ENCODE data around the gene POLD3.
"Not testable (repeated sequence)": the region's sequence is repeated elsewhere in the genome, so short reads cannot be mapped to it uniquely, and the experiment has no call there.

Gene POLD3

DNA sequence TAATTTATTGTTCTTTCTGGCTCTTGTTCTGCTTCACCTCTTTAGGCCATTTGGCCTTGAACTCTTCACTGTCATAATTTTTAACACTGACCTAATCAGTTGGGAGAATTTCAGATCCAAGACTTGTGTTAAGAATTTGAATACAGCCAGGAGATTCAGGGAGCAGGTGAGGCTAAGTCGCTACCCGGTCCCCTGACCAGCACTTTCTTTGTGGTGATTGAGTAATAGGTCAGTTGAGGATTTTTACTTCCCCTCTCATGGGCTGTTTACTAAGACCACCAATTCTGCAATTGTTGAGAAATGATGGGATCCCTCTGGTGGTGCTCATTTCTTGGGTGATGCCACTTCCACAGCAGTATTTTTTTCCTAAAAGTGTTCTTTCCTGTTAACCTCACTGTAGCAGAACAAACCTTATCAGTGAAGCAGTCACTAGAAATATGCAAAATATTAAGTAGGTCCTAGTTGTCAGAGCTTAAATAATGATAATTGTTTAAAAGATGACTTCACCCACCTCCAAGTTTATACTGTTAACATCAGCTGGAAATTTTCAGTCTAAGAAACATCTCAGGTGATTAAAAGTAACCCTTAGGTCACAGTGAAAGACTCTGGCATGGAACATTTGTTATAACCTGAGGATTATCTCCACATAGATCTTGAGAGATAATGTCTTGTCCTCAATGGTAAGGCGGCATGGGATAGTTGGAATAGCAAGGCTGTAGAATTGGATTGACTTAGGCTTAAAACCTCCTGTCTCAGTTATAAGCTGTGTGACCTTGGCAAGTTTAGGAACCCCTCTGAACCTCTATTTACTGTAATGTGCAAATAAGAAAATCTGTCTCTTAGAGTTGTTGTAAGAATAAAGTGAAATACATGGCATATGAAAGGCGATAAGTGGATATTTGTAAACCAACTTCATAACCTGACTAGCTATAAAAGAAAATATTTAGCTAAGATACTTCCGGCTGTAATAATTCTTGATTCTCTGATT, 41.3 kb downstream of the POLD3 start:
- in situ Hi-C loops (cut with MboI; ENCODE audit: low sequenced_read_pairs), result no loop called here

DNA sequence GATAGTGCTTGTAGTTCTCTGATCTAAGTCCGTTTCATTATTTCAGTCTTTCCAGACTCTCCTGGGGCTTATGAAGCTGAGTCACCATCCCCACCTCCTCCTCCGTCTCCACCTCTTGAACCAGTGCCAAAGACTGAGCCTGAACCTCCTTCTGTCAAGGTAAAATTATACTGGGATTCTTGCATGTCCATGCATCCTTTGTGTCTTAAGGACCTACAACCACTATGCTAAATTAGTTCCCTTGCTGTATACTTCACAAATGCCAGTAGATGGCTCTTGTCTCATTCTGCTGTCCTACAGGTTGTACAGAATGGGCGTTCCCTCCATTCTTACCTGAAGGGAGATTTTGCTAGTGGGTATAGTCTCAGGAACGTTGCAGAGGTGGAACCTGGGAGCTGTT, 42.2 kb downstream of the POLD3 start:
- in situ Hi-C loops (cut with MboI; ENCODE audit: low sequenced_read_pairs), result no loop called here

DNA sequence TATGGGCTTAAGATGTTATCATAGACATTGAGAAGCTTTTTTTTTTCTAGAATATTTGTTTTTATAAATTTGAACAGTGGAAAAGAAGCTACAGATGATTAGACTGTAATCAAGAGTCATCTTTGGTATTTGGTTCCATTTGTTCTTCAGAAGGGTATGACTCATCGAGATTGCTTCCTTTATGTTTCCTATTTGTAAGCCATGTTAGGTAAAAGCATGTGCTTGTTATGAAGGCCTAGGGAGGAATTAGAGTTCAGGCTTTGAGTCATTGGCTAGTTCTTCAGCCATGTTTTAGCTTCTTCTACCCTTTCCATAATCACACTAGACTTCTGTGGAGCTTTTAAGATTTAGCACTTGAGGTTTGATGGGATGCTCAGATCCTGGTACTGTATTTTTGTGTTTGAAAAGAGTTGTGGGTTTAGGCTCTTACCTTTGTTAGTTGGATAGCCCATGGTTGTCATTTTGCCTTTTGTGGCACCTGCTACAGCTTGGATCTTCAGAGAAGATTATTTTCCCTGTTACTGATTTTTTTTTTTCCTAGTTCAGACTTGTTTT, 44.3 kb downstream of the POLD3 start:
- in situ Hi-C loops (cut with MboI; ENCODE audit: low sequenced_read_pairs), result no loop called here

DNA sequence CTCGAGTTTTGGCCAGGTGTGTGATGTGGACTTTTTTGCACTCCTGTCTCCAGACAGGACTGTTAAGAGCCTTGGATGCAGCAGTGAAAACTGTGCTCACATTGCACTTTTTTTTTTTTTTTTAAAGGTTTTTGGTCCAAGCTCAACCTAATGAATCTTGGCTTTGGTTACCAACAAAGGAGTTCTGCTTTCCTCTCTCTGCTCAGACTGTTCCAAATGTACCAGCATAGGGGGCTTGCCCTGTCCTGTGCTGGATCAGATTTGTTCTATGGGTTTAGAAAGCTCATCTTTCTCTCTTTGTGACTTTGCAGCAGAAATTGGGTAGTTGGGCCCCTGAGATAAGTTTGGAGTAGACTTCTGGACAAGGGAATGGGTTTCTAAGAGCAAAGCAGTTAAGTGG, 45.3 kb downstream of the POLD3 start:
- in situ Hi-C loops (cut with MboI; ENCODE audit: low sequenced_read_pairs), result no loop called here

DNA sequence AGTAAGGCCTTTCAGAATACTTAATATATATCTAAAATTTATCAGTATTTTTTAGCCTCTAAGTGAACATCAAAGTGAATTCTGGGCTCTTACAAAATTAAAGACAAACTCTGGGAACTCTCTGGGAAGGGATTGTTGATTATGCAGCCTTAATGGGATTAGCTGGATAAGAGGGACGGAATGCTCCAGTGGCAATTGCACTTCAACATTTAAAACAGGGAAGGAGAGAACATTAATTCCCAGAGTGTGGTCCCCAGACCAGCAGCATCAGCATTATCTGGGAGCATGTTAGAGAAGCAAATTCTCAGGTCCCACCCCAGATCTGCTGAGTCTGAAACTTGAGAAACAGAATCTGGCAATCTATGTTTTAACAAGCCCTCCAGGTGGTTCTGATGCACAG, 46.5 kb downstream of the POLD3 start:
- in situ Hi-C loops (cut with MboI; ENCODE audit: low sequenced_read_pairs), result no loop called here

DNA sequence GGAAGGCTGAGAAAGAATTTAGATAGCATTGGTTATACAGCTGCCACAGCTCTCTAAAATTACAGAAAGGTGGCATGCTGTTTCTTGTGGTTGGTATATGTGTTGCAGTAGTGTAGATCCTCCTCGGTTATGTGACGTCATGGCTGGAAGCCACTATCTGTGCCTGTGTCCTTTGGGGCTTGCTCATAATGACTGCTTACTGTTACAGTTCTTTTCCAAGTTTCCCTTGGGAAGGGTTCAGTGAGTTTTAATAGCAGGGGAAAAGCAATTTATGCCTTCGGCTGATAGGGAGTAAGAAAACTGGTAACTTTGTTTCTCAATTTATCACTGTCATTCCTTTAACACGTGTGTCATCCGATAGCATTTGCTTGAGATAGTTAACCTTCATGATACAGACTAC, 47.2 kb downstream of the POLD3 start:
- in situ Hi-C loops (cut with MboI; ENCODE audit: low sequenced_read_pairs), result no loop called here

DNA sequence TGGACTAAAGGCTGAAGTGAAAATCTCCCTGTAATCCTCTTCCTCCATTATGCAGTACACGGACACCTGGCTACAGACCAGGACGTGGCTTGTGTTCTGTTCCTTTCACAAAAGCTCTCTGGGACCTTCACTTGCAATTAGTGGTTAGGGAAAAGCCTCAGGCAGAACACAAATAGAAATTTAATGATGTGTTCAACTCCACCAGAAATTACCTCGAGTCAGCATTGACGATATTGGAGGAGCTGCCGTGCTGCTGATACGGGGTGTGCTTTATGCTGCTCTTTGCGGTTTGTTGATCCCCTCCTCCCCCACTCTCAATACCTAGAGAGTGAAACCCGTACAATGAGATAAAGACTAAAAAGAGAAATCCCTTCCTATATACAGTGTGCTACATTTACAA, 48.9 kb downstream of the POLD3 start:
- in situ Hi-C loops (cut with MboI; ENCODE audit: low sequenced_read_pairs), result no loop called here

DNA sequence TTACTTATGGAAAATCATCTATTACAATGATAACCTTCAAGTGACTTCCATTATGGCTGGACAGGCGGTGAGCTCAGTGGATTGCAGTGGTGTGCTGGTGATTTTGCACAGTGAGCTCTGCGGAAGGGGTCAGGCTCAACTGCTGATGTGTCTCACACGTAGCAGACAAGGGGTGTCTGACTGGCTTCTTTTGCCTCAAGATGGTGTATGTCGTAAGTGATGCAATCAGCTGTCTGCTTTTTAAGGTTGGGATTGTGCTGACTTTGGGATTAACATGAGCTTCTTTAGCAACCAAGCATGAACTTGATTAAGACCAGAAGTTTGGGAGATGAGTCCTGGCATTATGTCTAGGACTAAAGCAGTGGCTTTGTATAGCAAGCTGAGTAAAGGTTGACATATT, 49.5 kb downstream of the POLD3 start:
- in situ Hi-C loops (cut with MboI; ENCODE audit: low sequenced_read_pairs), result no loop called here

DNA sequence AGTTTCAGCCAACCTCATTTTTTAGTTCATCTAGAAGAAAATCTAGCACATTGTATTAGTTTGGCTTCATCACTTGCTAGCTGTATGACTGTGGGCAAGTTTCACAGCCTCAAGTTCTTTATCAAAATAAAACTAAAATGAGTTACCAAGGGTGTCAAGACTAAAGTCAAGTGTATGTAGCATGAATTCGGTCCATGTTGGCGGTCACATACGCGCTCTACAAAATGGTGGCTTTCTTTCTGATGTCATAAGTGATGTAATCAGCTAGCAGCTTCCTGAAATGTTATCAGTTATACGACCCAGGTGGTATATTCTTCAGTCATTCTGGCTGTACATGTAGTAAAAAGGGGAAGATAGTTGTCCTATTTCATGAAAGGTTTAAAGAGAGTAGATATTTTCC, 50.5 kb downstream of the POLD3 start:
- in situ Hi-C loops (cut with MboI; ENCODE audit: low sequenced_read_pairs), result no loop called here

DNA sequence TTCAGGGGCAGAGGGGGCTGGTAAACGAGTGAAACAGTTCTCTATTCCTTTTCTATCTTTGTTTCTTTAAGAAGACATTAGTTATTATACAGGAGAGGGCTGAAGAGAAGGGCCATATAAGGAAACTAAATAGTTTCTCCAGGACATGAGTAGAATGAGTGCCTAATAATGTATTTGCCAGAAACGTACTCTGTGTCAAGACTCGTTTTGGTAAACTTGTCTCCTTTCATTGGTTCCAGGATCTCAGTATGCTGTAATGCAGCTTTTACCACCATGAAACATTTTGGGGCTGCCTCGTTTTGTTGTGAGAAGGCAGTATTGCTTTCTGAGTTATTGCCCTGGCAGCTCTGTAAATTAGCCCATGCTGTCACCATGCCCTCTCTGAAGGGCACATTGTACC, 51.7 kb downstream of the POLD3 start:
- in situ Hi-C loops (cut with MboI; ENCODE audit: low sequenced_read_pairs), result no loop called here

DNA sequence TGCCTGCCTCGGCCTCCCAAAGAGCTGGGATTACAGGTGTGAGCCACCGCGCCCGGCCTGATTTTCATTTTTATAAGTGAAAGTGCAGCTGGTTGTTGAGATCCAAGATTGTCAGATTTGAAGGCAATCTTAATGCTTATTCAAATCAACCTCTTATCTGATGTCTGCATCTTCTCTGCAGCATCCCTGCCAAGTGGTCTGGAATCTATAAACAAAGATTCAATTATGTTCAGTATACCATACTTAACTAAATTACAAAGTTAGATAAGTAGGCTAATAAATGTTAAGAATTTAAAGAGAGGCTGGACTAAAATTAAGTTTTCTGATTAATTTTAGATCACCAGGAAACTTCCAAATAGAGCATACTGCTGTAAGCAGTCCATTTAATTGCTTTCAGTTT, 53.8 kb downstream of the POLD3 start:
- in situ Hi-C loops (cut with MboI; ENCODE audit: low sequenced_read_pairs), result no loop called here

DNA sequence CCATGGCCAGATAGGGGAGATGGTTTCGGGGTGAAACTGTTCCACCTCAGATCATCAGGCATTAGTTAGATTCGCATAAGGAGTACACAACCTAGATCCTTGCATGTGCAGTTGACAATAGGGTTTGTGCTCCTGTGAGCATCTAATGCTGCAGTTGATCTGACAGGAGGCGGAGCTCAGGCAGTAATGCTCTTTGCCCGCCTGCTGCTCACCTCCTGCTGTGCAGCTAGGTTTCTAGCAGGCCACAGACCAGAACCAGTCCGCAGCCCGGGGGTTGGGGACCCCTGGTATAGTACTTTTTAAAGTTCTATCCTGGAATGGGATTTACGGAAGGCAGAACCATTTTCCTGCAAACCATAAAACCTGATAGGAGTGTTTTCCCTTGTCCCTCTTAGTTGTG, 54.6 kb downstream of the POLD3 start:
- in situ Hi-C loops (cut with MboI; ENCODE audit: low sequenced_read_pairs), result no loop called here

DNA sequence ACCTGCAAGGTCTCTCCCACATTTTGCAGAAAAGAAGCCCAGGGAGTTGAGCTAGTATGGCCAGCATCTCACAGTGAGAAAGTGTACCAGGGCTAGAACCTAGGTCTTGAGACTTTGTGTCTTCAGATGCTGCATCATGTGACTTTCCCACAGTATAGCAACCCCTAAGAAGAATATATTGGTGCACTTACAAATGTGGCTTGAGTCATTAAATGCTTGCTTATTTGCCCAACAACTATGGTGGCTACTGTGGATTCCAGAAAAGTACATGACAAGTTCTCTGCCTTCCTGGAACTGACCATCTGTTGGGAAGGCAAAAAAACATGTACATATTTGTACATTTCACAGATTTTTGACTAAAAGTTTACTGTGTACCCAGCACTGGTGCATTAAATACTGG, 55.0 kb downstream of the POLD3 start:
- in situ Hi-C loops (cut with MboI; ENCODE audit: low sequenced_read_pairs), result no loop called here

DNA sequence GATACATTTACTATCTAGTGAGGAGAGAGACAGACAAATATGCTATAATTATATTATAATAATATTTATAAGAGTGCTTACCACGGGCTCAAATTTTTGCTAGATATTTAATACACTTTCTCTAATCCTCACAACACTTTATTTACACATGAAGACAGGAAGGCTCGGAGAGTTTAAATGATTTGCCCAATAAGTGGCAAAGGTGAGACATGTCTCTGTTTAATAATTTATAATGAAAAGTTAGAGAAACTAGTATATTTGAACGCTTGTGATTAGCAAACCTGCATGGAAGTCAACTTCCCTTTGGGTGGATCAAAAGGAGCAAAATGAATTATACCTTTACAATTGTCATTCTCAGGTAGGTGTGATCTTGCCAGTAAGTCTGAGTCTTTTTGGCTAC, 55.4 kb downstream of the POLD3 start:
- in situ Hi-C loops (cut with MboI; ENCODE audit: low sequenced_read_pairs), result no loop called here

DNA sequence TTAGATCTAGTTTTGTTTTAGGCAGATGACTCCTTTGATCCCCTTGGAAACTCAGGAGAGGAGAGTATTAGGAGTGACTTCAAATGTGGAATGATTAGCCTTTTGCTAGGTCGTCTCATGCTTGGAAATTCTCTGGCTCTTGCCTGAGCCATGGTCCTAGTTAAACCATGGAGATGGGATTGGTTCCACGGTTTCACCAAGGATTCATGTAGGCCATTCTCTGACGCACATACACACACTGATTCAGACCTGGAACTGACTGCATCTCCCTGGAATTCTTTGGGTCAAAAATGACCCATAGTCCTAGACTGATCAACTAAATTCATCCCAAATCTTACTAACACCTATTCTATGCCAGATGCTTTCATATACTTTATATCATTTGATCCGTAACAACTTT, 56.5 kb downstream of the POLD3 start:
- in situ Hi-C loops (cut with MboI; ENCODE audit: low sequenced_read_pairs), result no loop called here

DNA sequence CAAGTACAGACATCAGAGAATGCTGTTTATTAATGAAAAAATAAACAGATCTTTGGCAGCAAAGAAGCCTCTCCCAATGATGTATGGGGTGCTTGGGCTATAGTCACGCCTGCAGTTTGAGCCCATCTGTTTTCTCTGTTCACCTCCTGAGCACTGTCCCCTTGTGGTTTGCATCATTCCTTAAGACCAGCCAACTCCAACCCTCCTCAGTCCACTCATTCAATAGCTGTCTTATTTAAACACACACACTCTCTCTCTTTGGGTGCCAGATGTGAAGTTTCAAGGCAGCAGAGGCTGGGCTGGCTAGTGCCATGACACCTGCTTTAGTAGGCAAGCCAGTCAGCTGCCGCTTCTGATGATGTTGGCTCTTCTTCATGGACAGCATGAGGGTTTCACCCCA, 58.1 kb downstream of the POLD3 start:
- in situ Hi-C loops (cut with MboI; ENCODE audit: low sequenced_read_pairs), result no loop called here

DNA sequence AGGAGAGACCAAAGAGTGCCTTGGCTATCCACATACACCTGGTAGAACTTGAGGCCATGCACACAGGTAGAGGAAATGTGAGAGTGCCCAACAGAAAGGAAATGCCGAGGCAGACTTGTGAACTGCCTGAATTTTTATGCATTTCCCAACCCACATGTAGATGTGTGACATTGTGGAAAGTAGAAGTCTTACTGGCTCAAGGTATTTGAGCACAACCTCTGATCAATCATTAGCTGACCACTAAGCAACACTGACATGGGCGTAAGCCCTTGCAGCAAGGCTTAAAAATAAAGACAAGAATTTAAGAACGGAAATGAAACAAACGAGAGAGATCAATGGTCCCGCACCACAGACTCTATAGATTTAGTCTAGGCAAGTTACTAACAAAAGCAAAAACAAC, 62.6 kb downstream of the POLD3 start:
- in situ Hi-C loops (cut with MboI; ENCODE audit: low sequenced_read_pairs), result no loop called here

DNA sequence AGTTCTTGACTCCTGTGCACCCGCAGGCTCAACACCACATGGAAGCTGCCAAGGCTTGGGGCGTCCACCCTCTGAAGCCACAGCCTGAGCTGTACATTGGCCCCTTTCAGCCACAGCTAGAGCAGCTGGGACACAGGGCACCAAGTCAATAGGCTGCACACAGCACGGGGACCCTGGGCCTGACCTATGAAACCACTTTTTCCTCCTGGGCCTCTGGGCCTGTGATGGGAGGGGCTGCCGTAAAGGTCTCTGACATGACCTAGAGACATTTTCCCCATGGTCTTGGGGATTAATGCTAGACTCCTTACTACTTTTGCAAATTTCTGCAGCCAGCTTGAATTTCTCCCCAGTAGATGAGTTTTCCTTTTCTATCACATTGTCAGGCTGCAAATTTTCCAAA, 66.7 kb downstream of the POLD3 start:
- in situ Hi-C loops (cut with MboI; ENCODE audit: low sequenced_read_pairs), result not testable (repeated sequence)

DNA sequence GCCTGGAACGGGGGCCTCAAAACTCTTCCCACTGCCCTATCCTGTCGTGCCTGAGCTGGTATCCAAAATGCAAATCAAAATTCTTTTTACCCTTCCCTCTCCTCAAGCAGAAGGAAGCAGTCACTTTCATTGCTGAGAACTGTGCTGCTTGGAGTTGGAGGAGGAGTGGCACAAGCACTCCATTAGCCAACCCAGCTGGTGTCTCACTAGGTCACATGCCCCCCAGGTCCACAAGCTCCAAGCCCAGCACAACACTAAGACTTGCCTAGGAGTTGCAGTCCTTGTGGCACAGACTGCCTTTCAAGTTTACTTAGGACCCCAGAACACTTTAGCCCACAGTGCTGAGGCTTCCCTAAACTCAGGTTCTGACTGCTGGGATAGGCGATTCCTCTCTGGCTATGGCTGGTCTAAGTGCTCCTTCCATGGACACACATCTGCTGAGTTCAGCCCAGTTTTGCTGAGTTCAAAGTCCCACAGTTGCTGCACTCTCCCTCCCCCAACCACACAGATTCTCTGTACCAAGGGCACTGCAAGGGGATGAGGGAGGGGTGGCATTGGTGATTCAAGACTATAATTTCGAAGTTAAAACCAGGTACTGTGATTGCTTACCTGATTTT, 70.2 kb downstream of the POLD3 start:
- in situ Hi-C loops (cut with MboI; ENCODE audit: low sequenced_read_pairs), result no loop called here

DNA sequence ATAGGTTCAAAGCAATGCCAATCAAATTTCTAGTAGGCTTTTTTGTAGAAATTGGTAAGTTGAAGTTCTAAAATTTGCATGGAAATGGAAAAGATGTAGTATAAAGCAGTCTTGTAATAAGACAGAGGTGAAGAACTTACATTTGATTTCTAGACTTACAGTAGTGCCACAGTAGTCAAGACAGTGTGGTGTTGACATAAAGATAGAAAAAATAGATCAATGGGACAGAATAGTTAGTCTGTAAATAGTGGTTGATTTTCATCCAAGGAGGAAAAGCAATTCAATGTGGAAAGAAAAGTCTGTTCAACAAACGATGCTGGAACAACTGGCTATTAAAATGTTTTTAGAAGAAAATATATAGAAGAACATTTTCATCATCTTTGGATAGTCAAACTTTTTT, 70.9 kb downstream of the POLD3 start:
- in situ Hi-C loops (cut with MboI; ENCODE audit: low sequenced_read_pairs), result no loop called here

DNA sequence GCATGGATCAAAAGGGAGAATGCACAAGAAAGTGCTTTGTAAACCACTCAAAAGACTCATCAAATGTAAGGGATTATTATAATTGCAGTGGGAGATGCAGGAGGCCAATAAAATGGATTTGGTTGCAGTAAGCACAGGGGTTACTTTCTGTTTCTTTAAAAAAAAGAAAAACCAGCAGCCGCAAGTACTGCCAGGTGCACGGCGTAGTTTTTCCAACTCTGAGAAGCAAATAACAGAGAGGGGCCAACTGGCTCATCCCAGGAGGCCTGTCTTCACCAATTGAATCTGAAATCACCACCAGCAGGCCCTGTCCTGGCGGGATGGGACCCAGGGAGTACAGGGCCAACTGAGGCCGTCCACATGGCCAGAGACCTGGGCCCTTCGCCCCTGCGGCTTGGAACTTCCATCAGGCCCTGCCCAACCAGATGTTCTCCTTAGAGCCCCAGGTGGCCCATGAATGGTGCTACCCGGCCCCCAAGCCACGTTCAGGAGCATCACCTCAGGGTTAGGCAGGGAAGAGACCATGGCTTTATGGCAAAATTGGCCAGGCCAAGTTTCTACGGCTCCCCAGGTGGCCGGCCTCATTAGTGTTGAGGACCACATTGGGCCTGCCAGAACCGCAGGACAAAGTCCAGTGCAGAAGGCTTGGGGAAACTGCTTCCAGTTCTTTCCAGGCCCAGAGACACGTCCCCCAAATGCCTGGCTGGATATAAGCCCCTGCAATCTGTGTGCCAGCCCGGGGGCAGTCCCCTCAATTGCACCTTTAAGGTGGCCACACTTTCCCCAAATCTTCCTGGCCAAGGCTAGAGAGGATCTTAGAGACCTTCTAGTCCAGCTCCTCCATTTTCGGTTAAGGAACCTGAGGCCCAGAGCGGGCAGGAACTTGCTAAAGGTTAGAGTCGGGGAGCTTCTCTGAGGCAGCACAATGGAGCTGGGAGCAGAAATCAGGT, 77.1 kb downstream of the POLD3 start:
- in situ Hi-C loops (cut with MboI; ENCODE audit: low sequenced_read_pairs), result no loop called here

All from HL-60/S4 treated with retinoic acid at 250 ng/mL for 4 days and 3 days (cell line).